ENCODE results near the gene RANBP2. TPM values are rescaled to one million over a fixed set of nuclear protein-coding genes. Genes with fewer than 3 reads are reported as not detected.

The RANBP2 gene
- total RNA-seq, 1 experiment from 2014 or later, result 91.4 TPM

DNA sequence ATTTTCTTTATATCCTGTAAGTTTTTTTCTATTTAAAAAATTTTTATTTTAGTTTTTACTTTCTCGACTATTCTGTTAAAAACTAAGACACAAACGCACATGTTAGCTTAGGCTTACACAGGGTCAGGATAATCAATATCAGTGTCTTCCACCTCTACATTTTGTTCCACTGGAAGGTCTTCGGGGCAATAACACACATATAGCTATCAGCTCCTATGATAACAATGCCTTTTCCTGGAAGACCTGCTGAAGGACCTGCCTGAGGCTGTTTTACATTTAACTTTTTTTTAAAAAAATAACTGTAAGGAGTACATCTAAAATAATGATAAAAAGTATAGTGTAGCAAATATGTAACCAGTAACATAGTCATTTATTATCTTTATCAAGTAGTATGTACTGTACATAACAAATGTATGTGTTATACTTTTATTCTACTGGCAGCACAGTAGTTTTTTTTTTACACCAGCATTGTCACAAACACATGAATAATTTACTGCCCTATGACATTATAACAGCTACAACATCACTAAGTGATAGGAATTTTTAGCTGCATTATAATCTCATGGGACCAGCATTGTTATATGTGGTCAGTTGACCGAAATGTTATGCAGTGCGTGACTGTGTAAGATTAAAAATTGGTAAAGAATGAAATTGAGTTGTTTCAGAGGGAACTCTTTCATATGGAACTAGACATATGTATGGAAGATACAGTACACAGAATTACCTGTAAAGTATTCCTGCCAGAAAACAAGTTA, 105.2 kb downstream of the RANBP2 start:
- Histone ChIP-seq H3K23me2 (ENCODE audit: insufficient read length, low read depth, low read length, poor library complexity, severe bottlenecking) (no peaks in the 10 kb centered on the region), H4K8ac (replicated peaks; ENCODE audit: insufficient read length, low read depth, low read length) (no peak overlapping the region), H3K14ac (ENCODE audit: insufficient read depth, low read length) (no peak overlapping the region), H2AFZ (ENCODE audit: low read length) (no peak overlapping the region), H3K27me3 (ENCODE audit: insufficient read depth, low read length) (no peaks in the 10 kb centered on the region), H2BK20ac (ENCODE audit: low read depth, low read length, poor library complexity, severe bottlenecking) (no peak overlapping the region), H3K56ac (ENCODE audit: insufficient read length, low read depth, low read length) (no peak overlapping the region), H3K9ac (ENCODE audit: extremely low read depth, insufficient read length, low read length) (no peak overlapping the region), H3K27ac (ENCODE audit: insufficient read length, low read depth, low read length) (no peak overlapping the region), H3K9me3 (ENCODE audit: control insufficient read depth, low read depth, low read length) (no peaks in the 10 kb centered on the region), H3K4ac (ENCODE audit: low read depth, low read length) (no peak overlapping the region), H3T11ph (ENCODE audit: low read length) (no peak overlapping the region), H3K18ac (ENCODE audit: insufficient read length, low read depth, low read length) (no peak overlapping the region), H2BK120ac (ENCODE audit: low read depth, low read length, poor library complexity, severe bottlenecking) (no peak overlapping the region), H3K4me1 (ENCODE audit: insufficient read depth, low read length) (no peaks in the 10 kb centered on the region), H4K20me1 (ENCODE audit: control insufficient read depth, insufficient read depth, insufficient read length) (no peaks in the 10 kb centered on the region), H4K5ac (ENCODE audit: insufficient read length, low read depth, low read length) (no peak overlapping the region), H2BK5ac (ENCODE audit: insufficient read length, low read length) (no peak overlapping the region), H2BK15ac (ENCODE audit: low read depth, low read length) (no peak overlapping the region), H4K91ac (ENCODE audit: insufficient read length, low read depth, low read length) (no peak overlapping the region), H2BK12ac (ENCODE audit: insufficient read length, low read depth, low read length) (no peak overlapping the region), H3K79me1 (ENCODE audit: insufficient read depth, low read depth, low read length, poor library complexity, severe bottlenecking) (no peaks in the 10 kb centered on the region), H3K4me2 (ENCODE audit: insufficient read depth, insufficient read length, low read length) (no peak overlapping the region), H3K79me2 (ENCODE audit: insufficient read depth, low read length) (no peaks in the 10 kb centered on the region), H3K23ac (ENCODE audit: insufficient read length, low read depth, low read length) (no peak overlapping the region), H2AK5ac (ENCODE audit: insufficient read length, low read length) (no peak overlapping the region)
- no peak overlapping the region for H3K4me3 Mint-ChIP-seq
- TF ChIP-seq, protein P1, sequence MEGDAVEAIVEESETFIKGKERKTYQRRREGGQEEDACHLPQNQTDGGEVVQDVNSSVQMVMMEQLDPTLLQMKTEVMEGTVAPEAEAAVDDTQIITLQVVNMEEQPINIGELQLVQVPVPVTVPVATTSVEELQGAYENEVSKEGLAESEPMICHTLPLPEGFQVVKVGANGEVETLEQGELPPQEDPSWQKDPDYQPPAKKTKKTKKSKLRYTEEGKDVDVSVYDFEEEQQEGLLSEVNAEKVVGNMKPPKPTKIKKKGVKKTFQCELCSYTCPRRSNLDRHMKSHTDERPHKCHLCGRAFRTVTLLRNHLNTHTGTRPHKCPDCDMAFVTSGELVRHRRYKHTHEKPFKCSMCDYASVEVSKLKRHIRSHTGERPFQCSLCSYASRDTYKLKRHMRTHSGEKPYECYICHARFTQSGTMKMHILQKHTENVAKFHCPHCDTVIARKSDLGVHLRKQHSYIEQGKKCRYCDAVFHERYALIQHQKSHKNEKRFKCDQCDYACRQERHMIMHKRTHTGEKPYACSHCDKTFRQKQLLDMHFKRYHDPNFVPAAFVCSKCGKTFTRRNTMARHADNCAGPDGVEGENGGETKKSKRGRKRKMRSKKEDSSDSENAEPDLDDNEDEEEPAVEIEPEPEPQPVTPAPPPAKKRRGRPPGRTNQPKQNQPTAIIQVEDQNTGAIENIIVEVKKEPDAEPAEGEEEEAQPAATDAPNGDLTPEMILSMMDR (conservative IDR thresholded peaks at IDR 0.05), result no peak
- H3K36me3 Mint-ChIP-seq (ENCODE audit: insufficient read depth in 1 of 3, low read depth in 3 of 3), result peaks cover 8 to 47% (median 10%) of the 10 kb centered on the region in 3 experiments; a peak in 6 of 7 replicates
- no peaks in the 10 kb centered on the region; a peak in 1 of 5 replicates for H3K9me3 Mint-ChIP-seq
- no peaks in the 10 kb centered on the region for H3K27me3 Mint-ChIP-seq (ENCODE audit: low read depth)
- no peak overlapping the region for H3K27ac Mint-ChIP-seq
- WGBS (ENCODE audit: extremely low coverage, insufficient read length, low lambda C conversion rate), result no CpG with 5 or more reads among the region's 5 CpGs
- no peak for DNase-seq
- H3K4me1 Mint-ChIP-seq, result no peaks in the 10 kb centered on the region; a peak in 1 of 4 replicates

All from H9 (cell line).